Stimulated activated CD4-positive, alpha-beta T cell treated with anti-CD3 and anti-CD28 coated beads, TNF-alpha, amount 100 ng/mL, for 4 hours (primary cell): Measurements from ENCODE around the gene SPEM2.

Experiments
- DNase-seq, 3 experiments: peaks; one replicate each; pipeline ENCODE4 v3.0.0-alpha.2; 2020; ENCODE audit warnings: low read depth in 3 of 3

SPEM2 gene

DNA sequence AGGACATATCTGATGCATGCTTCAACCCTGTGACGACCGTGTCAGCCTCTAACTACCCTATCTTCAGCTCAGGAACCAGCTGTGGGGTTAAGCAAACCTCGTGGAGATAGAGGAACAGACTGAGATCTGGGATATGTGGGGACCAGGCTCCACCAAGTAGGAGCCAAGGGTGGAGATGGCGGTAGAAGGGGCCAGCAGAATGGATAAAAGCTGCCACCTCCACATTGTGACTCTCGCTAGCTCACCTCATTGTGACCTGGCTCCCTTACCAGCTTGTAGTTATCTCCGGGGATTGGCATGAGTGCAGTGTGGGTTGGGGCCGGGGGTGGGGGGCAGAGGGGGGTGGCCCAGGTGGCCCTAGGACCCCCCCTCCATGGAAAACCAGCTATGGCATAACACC is at the start of gene SPEM2:
Gene SPEM2, plus strand, starts transcription at position 301 of the 400 bp plus-strand sequence. Its CDS starts 73 bp downstream, at position 374.
- no peak for DNase-seq

DNA sequence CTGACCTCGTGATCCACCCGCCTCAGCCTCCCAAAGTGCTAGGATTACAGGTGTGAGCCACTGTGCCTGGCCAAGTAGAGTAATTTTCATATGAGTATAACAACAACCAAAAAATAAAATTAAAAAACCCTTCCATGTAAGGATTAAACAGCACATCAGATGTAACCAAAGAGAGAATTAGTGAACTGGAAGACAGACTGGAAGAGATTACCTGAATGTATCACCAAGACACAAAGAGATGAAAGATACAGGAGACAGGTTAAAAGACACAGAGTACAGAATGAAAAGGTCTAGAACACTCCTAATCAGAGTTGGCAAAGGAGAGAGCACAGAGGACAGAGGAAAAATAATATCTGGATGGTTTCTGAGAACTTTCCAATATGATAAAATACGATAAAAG is 46.3 kb upstream of the SPEM2 start:
- DNase-seq, result no peak

DNA sequence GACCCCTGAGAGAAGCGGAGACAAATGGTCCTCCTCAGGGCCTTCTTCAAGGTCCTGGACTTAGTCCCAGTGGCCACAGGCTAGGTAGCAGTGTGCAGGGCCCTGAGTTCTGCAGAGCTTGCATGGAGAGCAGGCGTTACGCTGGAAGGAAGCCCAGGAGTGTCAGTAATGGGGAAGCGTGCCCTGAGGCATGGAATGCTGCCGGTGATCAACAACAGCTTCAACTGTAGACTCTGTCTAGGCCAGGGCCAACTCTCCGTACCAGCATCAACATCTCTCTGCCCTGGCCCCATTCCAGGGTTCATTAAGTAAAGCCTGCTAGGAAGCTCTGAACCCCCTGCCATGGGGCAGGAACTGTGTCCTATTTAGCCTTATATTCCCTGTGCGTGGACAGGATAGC is 45.1 kb upstream of the SPEM2 start:
- DNase-seq, result no peak

DNA sequence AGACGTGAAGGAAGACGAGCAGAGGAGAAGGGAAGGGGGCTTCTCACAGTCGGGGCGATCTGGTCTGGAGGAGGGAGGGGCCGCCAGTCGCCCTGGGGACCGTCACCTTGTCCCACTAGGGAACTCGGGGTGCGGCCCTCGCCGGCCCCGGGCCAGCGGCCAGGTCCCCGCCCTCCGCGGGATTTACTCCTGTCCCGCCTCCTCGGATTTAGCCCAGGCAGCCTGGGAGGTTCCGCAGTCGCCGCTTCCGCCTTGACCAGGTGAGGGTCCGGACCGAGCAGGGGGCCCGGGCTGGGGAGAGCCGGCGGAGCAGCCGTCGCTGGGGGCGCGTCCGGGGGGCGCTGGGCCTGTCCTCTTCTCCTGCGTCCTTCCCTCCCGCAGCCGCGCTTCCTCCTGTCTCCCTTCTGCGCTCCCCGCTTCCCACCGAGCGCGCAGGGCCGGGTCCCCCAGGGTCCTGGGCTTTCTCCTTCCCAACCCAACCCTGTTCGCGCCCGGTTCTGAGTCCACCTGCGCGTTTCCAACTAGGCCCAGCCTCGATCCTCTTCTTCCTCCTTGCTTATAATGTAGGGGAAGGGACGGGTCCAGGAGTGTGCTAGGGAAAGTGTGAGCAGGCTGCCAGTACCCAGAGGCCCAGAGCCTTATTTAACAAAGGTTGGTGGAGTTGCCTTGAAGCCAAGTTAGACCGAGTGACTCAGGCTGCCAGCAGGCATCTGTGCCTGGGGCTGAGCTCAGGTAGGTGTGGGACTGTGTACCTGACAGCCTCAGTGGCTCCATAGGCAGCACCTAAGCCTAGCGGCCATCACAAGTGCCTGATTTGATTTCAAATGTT is 44.3 kb upstream of the SPEM2 start, which contains the start of gene TNK1:
Gene TNK1, plus strand, starts transcription at position 235 of the 829 bp plus-strand sequence. CDS start 1,838 bp downstream, outside the sequence.
- no peak for DNase-seq

DNA sequence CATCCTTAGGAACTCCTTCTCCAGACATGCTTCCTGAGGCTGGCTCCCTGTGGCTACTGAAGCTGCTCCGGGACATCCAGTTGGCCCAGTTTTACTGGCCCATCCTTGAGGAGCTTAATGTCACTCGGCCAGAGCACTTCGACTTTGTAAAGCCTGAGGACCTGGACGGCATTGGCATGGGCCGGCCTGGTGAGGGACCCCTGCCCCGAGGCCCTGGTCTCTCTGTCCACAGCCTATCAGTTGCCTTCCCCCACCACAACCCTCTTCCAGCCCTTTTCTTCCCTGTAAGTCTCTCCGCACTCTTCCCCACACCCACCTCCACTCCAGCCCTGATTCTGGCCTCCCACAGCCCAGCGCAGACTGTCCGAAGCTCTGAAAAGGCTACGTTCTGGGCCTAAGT is 42.5 kb upstream of the SPEM2 start:
- no peak for DNase-seq

DNA sequence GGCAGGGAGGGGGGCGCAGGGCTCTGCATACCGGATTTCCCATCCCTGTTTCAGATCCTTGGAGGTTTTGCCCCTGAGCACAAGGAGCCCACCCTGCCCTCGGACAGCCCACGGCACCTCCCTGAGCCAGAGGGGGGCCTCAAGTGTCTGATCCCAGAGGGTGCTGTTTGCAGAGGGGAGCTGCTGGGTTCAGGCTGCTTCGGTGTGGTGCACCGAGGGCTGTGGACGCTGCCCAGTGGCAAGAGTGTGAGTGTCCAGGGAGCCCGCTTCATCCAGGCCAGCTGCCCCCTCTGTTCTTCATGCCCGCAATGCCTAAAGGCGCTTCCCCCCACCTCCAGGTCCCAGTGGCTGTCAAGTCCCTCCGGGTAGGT is 42.1 kb upstream of the SPEM2 start:
- DNase-seq, result no peak

DNA sequence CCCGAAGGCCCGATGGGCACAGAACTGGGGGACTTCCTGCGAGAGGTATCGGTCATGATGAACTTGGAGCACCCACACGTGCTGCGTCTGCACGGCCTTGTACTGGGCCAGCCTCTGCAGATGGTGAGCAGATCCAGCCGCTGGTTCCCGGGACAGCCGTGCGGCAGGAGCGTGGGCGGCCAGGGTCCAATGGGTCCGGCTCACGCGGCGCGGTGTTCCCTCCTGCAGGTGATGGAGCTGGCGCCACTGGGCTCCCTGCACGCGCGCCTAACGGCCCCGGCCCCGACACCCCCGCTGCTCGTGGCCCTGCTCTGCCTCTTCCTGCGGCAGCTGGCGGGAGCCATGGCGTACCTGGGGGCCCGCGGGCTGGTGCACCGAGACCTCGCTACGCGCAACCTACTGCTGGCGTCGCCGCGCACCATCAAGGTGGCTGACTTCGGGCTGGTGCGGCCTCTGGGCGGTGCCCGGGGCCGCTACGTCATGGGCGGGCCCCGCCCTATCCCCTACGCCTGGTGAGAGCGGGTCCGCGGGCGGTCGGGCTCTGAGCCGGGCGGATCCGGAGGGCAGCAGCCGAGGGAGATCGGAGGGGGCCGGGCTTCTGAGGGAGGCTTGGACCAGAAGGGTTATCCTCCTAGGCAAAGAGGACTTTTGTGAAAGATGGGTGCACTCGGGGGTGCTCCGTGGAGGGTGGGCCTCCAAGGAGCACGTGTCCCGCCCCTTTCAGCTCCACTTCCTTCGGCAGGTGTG is 41.5 kb upstream of the SPEM2 start:
- peak; percentile 55 to 70 (median 68) for DNase-seq

DNA sequence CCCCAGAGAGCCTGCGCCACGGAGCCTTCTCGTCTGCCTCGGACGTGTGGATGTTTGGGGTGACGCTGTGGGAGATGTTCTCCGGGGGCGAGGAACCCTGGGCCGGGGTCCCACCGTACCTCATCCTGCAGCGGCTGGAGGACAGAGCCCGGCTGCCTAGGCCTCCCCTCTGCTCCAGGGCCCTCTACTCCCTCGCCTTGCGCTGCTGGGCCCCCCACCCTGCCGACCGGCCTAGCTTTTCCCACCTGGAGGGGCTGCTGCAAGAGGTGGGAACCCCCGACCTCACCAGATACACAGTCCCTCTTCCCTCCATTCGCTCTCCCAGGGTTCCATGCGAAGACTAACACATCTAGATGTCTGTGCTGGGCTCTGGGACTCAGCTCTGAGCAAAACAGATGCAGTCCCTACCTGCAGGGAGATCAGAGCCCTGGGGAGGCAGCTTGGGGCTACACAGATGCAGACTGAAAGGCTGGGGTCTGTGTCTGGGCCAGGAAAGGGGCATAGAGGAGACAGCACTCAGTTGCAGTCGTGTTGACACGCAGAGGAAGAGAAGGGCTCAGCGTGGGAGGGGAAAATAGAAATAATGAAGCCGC is 40.8 kb upstream of the SPEM2 start:
- DNase-seq, result no peak

DNA sequence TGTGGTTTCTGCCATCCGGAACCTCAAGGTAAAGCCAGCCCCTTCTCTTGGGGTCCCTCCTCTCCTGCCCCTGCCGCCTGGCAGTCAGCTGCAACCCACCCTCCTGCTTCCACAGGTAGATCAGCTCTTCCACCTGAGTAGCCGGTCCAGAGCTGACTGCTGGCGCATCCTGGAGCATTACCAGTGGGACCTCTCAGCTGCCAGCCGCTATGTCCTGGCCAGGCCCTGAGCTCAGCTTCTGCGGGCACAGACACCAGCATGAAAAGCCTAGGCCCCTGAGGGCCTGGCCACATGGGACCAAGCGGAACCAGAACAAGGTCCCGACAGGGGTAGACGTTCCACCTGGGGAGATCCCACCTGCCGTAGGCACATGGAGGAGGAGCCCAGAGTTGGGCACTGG is 36.6 kb upstream of the SPEM2 start:
- no peak for DNase-seq

DNA sequence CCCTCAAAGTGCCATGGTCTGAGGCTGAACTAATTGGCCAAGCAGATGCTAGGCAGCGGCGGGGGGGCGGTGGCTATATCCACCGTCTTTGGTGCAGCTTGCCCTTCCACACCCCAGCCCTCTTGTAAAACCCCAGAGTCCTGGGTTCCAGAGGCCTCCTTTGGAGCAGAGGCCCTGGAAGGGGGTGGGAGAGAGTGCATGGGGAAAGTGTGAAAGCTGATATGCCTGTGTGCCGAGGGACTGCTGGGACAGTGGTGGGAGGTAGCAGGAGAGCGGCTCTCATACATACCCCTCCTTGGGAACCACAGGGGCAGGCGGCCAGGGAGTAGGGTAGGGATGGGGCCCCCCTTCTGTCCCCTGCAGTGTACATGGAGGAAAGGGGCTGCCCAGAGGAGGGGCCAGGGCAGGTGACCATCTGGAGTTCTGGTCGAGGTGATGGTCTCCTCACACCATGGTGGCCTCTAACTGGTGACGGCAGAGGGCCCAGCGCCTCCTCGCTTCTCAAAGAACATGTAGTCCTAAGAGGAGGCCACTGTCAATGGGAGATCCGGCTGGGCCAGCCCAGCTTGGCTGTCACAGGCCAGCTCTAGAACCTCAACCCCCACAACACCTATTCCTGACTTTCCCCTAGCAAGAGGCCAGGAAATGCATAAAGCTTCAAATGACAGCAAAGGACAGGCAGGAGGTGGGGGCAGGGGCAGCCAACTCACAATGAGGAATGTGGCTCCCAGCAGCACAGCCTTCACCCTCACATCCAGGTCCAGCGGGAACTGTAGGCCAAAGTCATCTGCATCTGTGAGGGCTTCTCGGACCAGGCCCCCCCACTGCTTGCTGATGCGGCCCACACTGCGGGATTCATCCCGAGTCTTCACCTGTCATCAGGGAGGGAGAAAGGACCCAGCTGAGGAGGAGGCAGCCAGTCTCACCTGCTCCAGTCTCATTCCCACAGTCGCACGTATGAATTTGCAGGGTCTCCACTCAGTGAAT is 35.2 kb upstream of the SPEM2 start:
- no peak for DNase-seq

DNA sequence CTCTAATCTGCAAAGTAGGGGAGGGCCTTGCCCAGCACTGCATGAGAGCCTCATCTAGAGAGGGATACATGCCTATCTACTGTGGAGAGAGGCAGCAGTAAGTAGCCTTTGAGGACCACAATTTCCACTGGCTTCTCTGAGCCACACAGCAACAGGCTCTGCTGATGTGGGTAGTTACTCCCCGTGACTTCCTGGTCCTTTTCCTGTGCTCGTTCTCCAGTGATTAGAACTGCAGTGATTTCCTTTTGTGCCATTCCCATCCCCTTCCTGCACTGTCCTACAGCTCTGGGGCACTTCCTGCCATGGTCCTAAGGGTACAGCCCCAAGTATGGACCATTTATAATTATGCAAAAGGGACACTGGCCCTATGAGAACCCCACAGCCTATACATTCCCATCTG is 34.1 kb upstream of the SPEM2 start:
- no peak for DNase-seq

DNA sequence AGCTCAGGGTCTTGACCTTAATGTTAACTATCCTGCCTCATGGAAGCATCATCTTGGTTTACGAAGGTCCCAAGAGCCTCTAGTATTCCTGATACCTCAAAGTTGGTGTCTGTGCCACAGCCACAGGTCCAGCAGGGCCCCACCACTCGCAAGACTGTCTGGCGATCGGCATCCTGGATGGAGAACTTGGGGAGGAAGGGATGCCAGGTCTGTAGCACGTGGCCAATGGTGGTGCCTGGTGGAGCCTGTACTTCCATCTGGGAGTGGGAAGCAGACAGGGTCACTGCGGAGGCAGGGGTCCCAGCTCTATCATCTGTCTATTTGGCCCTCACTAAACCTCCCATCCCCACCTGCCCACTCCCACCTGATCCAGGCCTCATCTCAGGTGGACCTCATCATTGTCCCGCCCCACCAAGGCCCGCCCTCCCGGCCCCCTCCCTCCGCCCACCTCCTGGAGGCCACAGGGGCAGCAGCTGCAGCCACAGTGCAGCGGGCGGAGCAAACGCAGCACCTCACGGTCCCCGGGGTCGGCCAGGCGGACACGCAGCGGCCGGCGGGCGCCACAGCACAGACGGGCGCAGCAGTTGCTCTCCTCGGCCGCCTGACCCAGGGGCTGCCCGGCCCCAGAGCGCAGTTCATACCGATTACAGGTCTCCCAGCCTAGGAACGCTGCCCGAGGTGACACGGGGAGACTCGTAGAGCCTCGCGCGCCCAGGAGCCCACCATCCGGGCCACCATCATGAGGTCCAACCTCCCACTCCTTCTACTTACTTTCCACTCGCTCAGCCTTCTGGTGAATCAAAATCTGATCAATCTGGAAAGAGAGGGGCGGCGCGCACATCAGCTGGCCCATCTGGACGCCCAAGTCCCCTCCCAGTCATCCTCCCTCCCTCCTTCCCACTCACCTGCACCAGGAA is 32.5 kb upstream of the SPEM2 start:
- DNase-seq, result no peak

DNA sequence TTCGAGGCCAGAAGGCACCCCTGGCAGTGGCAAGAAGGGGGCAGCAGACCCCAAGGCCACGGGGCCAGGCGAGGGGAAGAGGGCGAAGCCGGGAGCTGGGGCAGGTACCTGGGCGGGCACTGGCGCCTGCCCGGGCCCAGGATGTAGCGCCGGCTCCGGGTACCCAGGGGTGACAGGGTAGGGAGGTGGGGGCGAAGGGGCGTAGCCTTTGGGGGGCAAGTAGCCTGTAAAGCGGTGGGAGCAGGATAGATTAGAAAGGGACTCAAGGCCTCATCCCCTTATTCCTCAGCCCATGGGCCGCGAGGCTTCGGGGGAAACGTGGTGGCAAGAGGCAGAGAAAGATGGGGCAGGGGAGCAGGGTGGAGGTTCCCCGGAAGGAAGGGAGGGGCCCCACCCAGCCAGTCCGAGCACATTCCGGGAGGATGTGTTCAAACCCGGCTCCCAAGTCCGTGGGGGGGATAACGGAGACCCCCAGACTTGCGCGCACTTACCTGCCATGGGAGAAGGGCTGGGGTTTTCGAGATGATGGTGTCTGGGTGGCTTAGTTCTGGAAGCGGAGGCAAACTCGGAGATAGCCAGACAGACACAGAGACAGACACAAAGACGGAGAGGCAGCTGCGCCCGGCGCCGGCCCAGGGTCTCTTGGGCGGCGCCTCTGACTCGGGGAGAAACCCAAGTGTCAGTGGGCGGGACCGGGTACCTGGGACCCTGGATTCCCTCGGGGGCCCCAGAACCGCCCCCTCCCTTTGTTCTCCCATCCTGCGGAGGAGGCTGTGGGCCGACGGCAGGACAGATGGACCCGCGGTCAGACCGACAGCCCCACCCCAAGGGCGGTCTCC is 31.6 kb upstream of the SPEM2 start:
- DNase-seq, result peak in 2 of 3 experiments; percentile 37 to 50

DNA sequence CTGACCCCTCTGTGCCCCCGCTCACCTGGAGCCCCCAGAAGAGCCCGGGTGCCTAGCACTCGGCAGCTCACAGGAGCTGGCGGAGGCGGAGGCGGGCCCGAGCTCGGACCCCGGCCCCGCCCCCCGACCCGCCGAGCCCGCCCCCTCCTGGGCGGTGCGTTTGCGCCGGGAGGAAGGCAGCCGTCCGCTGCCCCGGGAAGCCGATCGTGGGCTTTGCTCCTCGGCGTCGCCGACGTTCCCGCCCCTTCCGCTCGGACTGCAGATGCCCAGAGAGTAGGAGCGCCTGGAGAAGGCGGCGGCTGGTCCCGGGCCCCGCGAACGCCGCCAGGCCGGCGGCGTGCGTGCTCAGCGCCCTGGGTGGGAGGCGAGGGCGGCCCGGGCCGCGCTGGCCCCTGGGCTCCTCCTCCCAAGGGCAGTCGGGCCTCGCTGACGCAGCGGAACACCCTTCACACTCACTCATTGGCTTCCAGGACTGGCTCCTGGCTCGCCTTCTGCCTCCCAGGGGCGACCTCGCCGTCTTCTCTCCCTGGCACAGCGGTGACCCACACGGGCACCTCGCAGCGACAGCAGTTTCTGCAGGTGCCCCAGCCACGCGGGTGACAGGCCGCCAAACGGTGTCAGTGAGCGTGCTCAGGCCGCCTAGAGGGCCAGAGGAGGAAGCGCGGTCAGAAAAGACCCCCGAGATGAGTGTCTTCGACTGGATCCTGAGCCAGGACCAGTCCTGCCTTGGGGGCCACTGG is 30.8 kb upstream of the SPEM2 start, which contains the start of gene PLSCR3:
Gene PLSCR3, minus strand, starts transcription at position 74 of the 740 bp plus-strand sequence. CDS start 415 bp downstream, outside the sequence.
- peak; percentile 62 to 78 (median 67) for DNase-seq

DNA sequence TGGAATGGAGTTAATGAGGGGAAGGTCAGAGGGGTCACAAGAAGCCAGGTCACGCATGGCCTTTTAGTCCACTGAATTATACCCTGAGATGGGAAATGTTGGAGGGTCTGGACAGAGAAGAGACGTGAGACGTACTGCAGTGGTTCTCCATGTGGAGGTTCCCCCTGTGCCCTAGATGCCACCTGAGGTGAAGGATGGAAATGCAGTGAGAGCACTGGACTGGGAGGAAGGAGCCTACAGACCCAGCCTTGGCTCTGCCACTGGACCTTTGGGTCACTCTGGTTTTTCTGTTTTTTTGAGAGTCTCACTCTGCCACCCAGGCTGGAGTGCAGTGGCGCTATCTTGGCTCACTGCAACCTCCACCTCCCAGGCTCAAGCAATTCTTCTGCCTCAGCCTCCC is 29.3 kb upstream of the SPEM2 start:
- DNase-seq, result no peak

DNA sequence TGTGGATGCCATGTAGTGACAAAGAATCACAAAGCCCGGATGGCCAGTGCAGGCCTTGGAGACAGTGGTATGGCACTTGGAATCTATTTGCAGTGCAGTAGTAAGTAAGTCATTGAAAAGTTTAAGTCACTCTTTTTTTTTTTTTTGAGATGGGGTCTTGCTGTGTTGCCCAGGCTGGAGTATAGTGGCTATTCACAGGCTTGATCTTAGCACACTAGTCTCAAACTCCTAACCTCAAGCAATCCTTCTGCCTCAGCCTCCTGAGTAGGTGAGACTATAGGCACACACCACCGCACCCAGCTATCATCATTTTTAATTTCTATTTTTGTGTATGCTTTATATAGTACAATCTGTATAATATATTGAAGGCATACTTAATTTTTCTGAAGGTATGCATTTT is 26.8 kb upstream of the SPEM2 start:
- no peak for DNase-seq

DNA sequence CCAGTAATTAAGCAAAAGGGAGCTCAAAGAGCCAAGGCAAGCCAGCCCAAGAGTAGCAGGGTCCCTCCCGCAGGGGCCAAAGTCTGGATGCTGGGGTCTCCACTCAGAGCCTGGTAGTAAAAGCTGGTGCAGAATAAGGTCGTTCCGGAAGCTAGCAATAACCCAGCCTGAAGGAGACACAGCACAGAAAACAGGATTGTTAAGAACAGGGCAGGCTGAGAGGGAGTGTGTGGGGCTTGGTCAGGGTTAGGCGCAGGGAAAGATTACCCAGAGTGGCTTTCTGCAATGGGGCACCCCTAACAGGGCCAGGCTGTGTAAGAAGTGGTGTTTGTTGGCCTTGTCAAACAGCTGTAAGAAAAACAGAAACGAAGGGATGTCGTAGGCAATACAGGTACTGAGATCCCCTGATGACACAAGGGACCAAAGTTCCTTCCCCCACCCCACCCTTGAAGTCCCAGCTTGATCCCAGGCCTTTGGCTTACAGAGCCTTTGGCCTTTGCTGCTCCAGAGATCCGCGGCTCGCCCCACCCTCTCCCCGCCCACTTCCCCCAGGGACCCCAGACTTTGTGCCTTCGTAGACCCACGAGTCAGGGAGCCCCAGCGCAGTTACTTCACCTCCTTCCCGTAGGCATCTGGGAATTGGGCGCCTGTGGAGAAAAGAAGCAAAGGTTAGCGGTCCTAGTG is 22.2 kb upstream of the SPEM2 start:
- DNase-seq, result no peak

DNA sequence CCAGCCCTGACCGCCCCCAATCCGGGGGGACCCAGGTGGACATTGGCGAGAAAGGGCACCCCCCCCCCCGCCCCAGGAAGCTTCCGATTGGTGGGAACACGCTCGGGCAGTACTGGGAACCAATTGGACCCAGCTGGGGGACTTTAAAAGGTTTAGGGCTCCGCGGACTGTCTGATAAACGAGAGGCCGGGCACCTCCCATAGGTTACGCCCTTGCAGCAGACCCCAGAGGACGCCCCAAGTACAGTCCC is 21.8 kb upstream of the SPEM2 start:
- DNase-seq, result no peak
